Liver (tissue), 9 donors: Measurements from ENCODE around the gene CSTPP1. TPM values are rescaled to one million over a fixed set of nuclear protein-coding genes. Genes with fewer than 3 reads are reported as not detected.

Source experiments
- DNase-seq: peaks from one replicate; pipeline ENCODE4 v3.0.0-alpha.2; 2017; ENCODE audit warnings: low spot score
- H3K27ac ChIP-seq, 2 donors: one replicate each; pipeline ENCODE4 v1.7.0; 2013; ENCODE audit warnings: inconsistent platforms in 2 of 2, low read length in 2 of 2, control low read depth in 1 of 2, low read depth in 1 of 2, mild to moderate bottlenecking in 1 of 2
- H3K27me3 ChIP-seq, 4 donors: one replicate each; pipeline versions ENCODE4 v1.6.1 to v1.7.0; 2013; ENCODE audit warnings: low read length in 3 of 4, inconsistent platforms in 1 of 4, mild to moderate bottlenecking in 1 of 4, moderate library complexity in 1 of 4; ENCODE audit not compliant: control insufficient read depth in 4 of 4, insufficient read depth in 4 of 4
- H3K36me3 ChIP-seq, 4 donors: one replicate each; pipeline versions ENCODE4 v1.6.1 to v1.7.0; 2013; ENCODE audit warnings: low read length in 3 of 4, mild to moderate bottlenecking in 3 of 4, low read depth in 1 of 4, moderate library complexity in 1 of 4; ENCODE audit not compliant: control insufficient read depth in 4 of 4, insufficient read depth in 3 of 4
- H3K4me1 ChIP-seq, 4 donors: one replicate each; pipeline versions ENCODE4 v1.6.1 to v1.7.0; 2013; ENCODE audit warnings: low read length in 3 of 4, mild to moderate bottlenecking in 3 of 4, moderate library complexity in 1 of 4; ENCODE audit not compliant: control insufficient read depth in 4 of 4, insufficient read depth in 4 of 4
- H3K4me3 ChIP-seq, 3 donors: one replicate each; pipeline versions ENCODE4 v1.6.1 to v1.7.0; 2013; ENCODE audit warnings: low read length in 3 of 3, control low read depth in 1 of 3, low read depth in 1 of 3, mild to moderate bottlenecking in 1 of 3
- H3K9ac ChIP-seq, 2 donors: one replicate each; pipeline ENCODE4 v1.7.0; 2013; ENCODE audit warnings: low read length in 2 of 2, mild to moderate bottlenecking in 2 of 2, moderate library complexity in 2 of 2, control low read depth in 1 of 2, low read depth in 1 of 2
- H3K9me3 ChIP-seq, 4 donors: one replicate each; pipeline versions ENCODE4 v1.6.1 to v1.7.0; 2013; ENCODE audit warnings: low read length in 3 of 4; ENCODE audit not compliant: control insufficient read depth in 4 of 4
- ATF3 ChIP-seq: IDR thresholded peaks from 2 replicates; pipeline ENCODE4 v1.6.1; 2016; ENCODE audit warnings: antibody characterized with exemption
- FOXA1 ChIP-seq: IDR thresholded peaks from 2 replicates; pipeline ENCODE4 v1.6.1; 2016; ENCODE audit warnings: antibody characterized with exemption
- FOXA2 ChIP-seq: IDR thresholded peaks from 2 replicates; pipeline ENCODE4 v1.6.1; 2016; ENCODE audit warnings: antibody characterized with exemption
- GABPA ChIP-seq, 2 donors: IDR thresholded peaks in 1 of 2; conservative IDR thresholded peaks in 1 of 2; 2 replicates each; pipeline ENCODE4 v1.6.1; 2016; ENCODE audit warnings: antibody characterized with exemption in 2 of 2, mild to moderate bottlenecking in 1 of 2, moderate library complexity in 1 of 2
- HNF4A ChIP-seq, 2 donors: conservative IDR thresholded peaks; 2 replicates each; pipeline ENCODE4 v1.6.1; 2016; ENCODE audit warnings: antibody characterized with exemption in 2 of 2, mild to moderate bottlenecking in 2 of 2
- JUND ChIP-seq, 2 donors: IDR thresholded peaks; 2 replicates each; pipeline ENCODE4 v1.6.1; 2016; ENCODE audit warnings: antibody characterized with exemption in 2 of 2
- NR2F2 ChIP-seq: IDR thresholded peaks from 2 replicates; pipeline ENCODE4 v1.6.1; 2016; ENCODE audit warnings: antibody characterized with exemption
- RAD21 ChIP-seq, 2 donors: IDR thresholded peaks; 2 replicates each; pipeline ENCODE4 v1.6.1; 2016; ENCODE audit warnings: antibody characterized with exemption in 2 of 2, mild to moderate bottlenecking in 2 of 2
- RXRA ChIP-seq, 2 donors: IDR thresholded peaks; 2 replicates each; pipeline ENCODE4 v1.6.1; 2017 to 2018; ENCODE audit warnings: antibody characterized with exemption in 2 of 2, mild to moderate bottlenecking in 1 of 2
- SP1 ChIP-seq: IDR thresholded peaks from 2 replicates; pipeline ENCODE4 v1.6.1; 2018; ENCODE audit warnings: antibody characterized with exemption, mild to moderate bottlenecking
- TAF1 ChIP-seq: conservative IDR thresholded peaks from 2 replicates; pipeline ENCODE4 v1.6.1; 2016; ENCODE audit warnings: antibody characterized with exemption, mild to moderate bottlenecking
- YY1 ChIP-seq: IDR thresholded peaks from 2 replicates; pipeline ENCODE4 v1.6.1; 2016; ENCODE audit warnings: antibody characterized with exemption, mild to moderate bottlenecking
- WGBS: extraction: QIAGEN DNeasy Blood & Tissue Kit; methylation state at CpG from one replicate; pipeline ENCODE4 v1.1.7; 2013; 5-methylcytosine and 5-hydroxymethylcytosine counted together
- polyA plus RNA-seq, 2 donors: library from polyadenylated mRNA; stranded (reverse) in 1 of 2; unstranded in 1 of 2; fragments of 200-250 nt in 1 of 2; fragments of >200 nt in 1 of 2; fragmentation: Nextera tagmentation in 1 of 2; extraction: Ambion mirVana in 1 of 2; gene quantifications; one replicate each; pipeline versions ENCODE4 v1.2.1 to v1.2.3, GENCODE V29; 2013 to 2015
- total RNA-seq, 2 donors: library from RNA; depleted of rRNA; stranded (reverse); fragments of >200 nt; gene quantifications; one replicate each; pipeline ENCODE4 v1.2.3, GENCODE V29; 2014
- TF ChIP-seq, protein P1 (sequence below): fragments of 150-350 bp; IDR thresholded peaks from 2 replicates; pipeline ENCODE4 v1.5.1; 2017; ENCODE audit warnings: improper control_type of control experiment, low read depth, low read length; ENCODE audit not compliant: missing input control
- TF ChIP-seq, protein P2 (sequence below): IDR thresholded peaks from 2 replicates; pipeline ENCODE4 v1.6.1; 2016; ENCODE audit warnings: antibody characterized with exemption, mild to moderate bottlenecking
- TF ChIP-seq, protein P3 (sequence below): IDR thresholded peaks from 2 replicates; pipeline ENCODE4 v1.6.1; 2016; ENCODE audit warnings: antibody characterized with exemption
- donor health status: healthy.
- donor health status: healthy.
- donor health status: healthy.
- donor health status: healthy.
- donor health status: healthy.

Gene CSTPP1
- total and polyA plus RNA-seq, 4 donors, result 5.4 to 6.6 (median 5.7) TPM

GRCh38 chr11:47177846-47178245 lies 241.3 kb downstream of the CSTPP1 start (continued):
- TF ChIP-seq, protein P1, sequence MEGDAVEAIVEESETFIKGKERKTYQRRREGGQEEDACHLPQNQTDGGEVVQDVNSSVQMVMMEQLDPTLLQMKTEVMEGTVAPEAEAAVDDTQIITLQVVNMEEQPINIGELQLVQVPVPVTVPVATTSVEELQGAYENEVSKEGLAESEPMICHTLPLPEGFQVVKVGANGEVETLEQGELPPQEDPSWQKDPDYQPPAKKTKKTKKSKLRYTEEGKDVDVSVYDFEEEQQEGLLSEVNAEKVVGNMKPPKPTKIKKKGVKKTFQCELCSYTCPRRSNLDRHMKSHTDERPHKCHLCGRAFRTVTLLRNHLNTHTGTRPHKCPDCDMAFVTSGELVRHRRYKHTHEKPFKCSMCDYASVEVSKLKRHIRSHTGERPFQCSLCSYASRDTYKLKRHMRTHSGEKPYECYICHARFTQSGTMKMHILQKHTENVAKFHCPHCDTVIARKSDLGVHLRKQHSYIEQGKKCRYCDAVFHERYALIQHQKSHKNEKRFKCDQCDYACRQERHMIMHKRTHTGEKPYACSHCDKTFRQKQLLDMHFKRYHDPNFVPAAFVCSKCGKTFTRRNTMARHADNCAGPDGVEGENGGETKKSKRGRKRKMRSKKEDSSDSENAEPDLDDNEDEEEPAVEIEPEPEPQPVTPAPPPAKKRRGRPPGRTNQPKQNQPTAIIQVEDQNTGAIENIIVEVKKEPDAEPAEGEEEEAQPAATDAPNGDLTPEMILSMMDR, result no peak
- no peak for TF ChIP-seq TAF1

DNA sequence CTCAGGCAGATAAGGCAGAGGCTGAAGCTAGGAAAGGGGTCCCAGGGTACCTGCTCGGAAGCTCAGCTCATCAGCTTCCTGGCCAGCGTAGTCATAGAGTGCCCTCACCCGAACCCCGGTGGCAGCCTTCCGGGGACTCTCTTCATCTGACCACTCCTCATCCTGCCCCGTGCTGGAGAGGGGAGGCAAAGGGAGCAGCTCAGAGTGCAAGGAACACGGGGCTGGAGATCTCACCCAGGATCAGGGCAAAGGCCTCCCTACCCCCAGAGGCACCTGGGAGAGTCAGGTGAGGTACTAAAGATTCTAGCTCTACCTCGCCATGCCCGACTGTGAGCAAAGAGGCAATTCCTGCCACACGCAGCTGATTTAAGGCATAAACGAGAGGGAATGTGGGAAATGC lies 241.8 kb downstream of the CSTPP1 start:
- TF ChIP-seq RXRA (IDR thresholded peaks at IDR 0.05) (peak in 1 of 2 donors; percentile 23), SP1 (no peak)
- peaks cover 6 to 12% (median 9%) of the 10 kb centered on the region in 4 donors for H3K36me3 ChIP-seq
- H3K9me3 ChIP-seq, result no peaks in the 10 kb centered on the region
- H3K27me3 ChIP-seq, result no peaks in the 10 kb centered on the region
- no peak overlapping the region for H3K9ac ChIP-seq
- peak; percentile 32 for DNase-seq
- H3K27ac ChIP-seq, result peak overlapping the region; percentile 94 to 99
- WGBS, result 60% methylated on average over 11 of the region's 11 CpGs
- peaks cover 12 to 72% (median 52%) of the 10 kb centered on the region in 4 donors for H3K4me1 ChIP-seq
- H3K4me3 ChIP-seq, result no peak overlapping the region

DNA sequence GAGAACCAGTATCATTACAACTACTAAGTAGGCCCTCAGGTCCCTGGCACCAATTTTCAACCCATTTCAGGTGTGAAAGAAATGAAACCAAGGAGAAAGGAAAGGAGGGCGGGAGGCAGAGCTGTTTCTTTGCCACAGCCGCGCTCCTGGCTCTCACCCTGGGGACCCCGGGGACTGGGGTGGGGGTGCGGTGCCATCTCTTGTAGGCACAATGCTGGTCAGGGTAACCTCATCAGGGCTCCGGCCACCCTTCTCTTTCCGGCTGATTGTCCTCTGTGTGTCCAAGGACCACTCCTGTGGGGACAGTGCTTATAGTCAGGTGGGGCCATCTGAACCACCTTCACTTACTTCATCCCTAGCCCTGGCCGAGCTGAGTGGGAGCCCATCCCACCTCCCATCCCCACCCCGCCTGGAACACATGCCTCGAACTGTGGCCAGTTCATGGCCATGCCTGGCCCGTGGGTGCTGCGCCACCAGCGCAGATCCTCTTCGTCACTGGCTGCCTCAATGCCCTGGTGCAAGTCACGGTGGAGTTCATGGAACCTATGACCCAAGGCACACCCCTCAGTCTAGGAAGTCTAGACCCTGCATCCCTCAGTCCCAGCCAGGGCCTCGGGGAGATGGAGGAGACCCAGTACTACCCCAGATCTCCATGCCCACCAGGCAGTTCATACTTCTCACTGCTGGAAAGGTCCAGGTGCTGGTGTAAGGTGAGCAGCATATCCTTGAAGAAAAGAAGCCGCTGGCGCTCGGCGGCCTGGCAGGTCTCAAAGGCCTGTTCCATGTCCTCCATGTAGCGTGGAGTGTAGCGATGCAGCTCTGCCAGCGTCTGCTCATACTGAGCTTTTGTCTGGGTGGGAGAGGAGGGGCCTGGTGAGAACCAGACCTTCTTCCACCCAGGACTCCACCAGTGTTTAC lies 242.4 kb downstream of the CSTPP1 start:
- no peaks in the 10 kb centered on the region for H3K9me3 ChIP-seq
- no peak overlapping the region for H3K9ac ChIP-seq
- peak overlapping the region; percentile 94 to 99 for H3K27ac ChIP-seq
- WGBS, result 91% methylated on average over 23 of the region's 23 CpGs
- TF ChIP-seq, protein P2, sequence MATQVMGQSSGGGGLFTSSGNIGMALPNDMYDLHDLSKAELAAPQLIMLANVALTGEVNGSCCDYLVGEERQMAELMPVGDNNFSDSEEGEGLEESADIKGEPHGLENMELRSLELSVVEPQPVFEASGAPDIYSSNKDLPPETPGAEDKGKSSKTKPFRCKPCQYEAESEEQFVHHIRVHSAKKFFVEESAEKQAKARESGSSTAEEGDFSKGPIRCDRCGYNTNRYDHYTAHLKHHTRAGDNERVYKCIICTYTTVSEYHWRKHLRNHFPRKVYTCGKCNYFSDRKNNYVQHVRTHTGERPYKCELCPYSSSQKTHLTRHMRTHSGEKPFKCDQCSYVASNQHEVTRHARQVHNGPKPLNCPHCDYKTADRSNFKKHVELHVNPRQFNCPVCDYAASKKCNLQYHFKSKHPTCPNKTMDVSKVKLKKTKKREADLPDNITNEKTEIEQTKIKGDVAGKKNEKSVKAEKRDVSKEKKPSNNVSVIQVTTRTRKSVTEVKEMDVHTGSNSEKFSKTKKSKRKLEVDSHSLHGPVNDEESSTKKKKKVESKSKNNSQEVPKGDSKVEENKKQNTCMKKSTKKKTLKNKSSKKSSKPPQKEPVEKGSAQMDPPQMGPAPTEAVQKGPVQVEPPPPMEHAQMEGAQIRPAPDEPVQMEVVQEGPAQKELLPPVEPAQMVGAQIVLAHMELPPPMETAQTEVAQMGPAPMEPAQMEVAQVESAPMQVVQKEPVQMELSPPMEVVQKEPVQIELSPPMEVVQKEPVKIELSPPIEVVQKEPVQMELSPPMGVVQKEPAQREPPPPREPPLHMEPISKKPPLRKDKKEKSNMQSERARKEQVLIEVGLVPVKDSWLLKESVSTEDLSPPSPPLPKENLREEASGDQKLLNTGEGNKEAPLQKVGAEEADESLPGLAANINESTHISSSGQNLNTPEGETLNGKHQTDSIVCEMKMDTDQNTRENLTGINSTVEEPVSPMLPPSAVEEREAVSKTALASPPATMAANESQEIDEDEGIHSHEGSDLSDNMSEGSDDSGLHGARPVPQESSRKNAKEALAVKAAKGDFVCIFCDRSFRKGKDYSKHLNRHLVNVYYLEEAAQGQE, result no peak
- no peak for TF ChIP-seq HNF4A (conservative IDR thresholded peaks at IDR 0.05)
- TF ChIP-seq, protein P3, sequence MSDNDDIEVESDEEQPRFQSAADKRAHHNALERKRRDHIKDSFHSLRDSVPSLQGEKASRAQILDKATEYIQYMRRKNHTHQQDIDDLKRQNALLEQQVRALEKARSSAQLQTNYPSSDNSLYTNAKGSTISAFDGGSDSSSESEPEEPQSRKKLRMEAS, result no peak
- TF ChIP-seq, protein P1, result no peak
- TF ChIP-seq RAD21 (IDR thresholded peaks at IDR 0.05), result no peak
- TF ChIP-seq FOXA1, result no peak
- no peak for TF ChIP-seq TAF1
- TF ChIP-seq YY1, result no peak
- no peak for TF ChIP-seq NR2F2
- TF ChIP-seq FOXA2, result no peak
- no peak for TF ChIP-seq JUND (IDR thresholded peaks at IDR 0.05)
- no peak for TF ChIP-seq ATF3
- TF ChIP-seq GABPA (IDR thresholded peaks at IDR 0.05 in 1 of 2, conservative IDR thresholded peaks at IDR 0.05 in 1 of 2), result no peak
- no peaks in the 10 kb centered on the region for H3K27me3 ChIP-seq
- DNase-seq, result peak; percentile 32
- peaks cover under 1 to 12% (median 7%) of the 10 kb centered on the region in 4 donors for H3K36me3 ChIP-seq
- no peak overlapping the region for H3K4me3 ChIP-seq
- H3K4me1 ChIP-seq, result peaks cover 13 to 71% (median 51%) of the 10 kb centered on the region in 4 donors
